ENCODE results near the gene C1orf52. TPM values are rescaled to one million over a fixed set of nuclear protein-coding genes. Genes with fewer than 3 reads are reported as not detected.

The C1orf52 gene
- polyA plus RNA-seq, 3 donors = 18.5 to 29.1 (median 19.7) TPM

DNA sequence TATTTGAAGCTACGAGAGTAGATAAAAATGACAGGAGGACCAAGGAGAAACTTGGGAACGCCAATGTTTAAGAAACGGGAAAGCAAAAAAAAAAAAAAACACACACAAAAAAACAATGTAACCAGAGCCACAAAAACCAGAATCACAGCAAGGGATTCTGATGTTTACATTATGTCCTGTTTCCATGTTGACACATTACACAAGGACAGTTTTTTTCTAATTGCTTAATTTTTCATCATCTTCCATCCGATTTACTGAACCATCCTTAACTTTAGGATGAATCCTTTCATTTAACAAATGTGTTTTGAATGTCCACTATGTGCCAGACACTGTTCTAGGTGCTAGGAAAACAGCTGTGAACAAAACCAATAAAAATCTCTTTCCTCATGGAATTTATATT is 18.3 kb upstream of the C1orf52 start:
- Histone ChIP-seq H2AFZ (ENCODE audit: insufficient read depth, low read depth, low read length, poor library complexity, severe bottlenecking) (no peak overlapping the region), H3K79me2 (ENCODE audit: insufficient read depth, low read length) (peaks cover 35% of the 10 kb centered on the region), H3K4me1 (ENCODE audit: control insufficient read depth in 1 of 2, insufficient read depth in 2 of 2, low read length in 2 of 2) (peaks cover 44 to 60% of the 10 kb centered on the region in 2 donors), H3K27ac (ENCODE audit: low read depth in 1 of 2, low read length in 2 of 2) (peak overlapping the region in 1 of 2 donors; percentile 95), H4K20me1 (ENCODE audit: insufficient read depth, low read length) (peaks cover 27% of the 10 kb centered on the region), H3K27me3 (ENCODE audit: control insufficient read depth in 2 of 2, insufficient read depth in 2 of 2, low read length in 2 of 2) (no peaks in the 10 kb centered on the region), H3K4me3 (replicated peaks in 1 of 3; ENCODE audit: low read depth in 2 of 3, low read length in 3 of 3) (no peak overlapping the region), H3K4me2 (replicated peaks; ENCODE audit: extremely low read depth, low read length, poor library complexity, severe bottlenecking) (no peak overlapping the region), H3K9me3 (replicated peaks in 1 of 2; ENCODE audit: control insufficient read depth in 1 of 2, insufficient read depth in 1 of 2, low read length in 2 of 2) (no peaks in the 10 kb centered on the region), H3K36me3 (replicated peaks in 1 of 2; ENCODE audit: control insufficient read depth in 1 of 2, insufficient read depth in 2 of 2, low read length in 2 of 2) (peaks cover 0 to 12% of the 10 kb centered on the region in 2 donors), H3K9ac (ENCODE audit: insufficient read depth, low read length, poor library complexity, severe bottlenecking) (no peak overlapping the region)
- peak in 2 of 3 donors; percentile 32 to 39 for DNase-seq
- peaks cover 0 to 2% (median 0%) of the 10 kb centered on the region in 7 donors for H3K9me3 Mint-ChIP-seq
- peaks cover 1 to 7% (median 7%) of the 10 kb centered on the region in 3 donors for H3K27me3 Mint-ChIP-seq (ENCODE audit: low read depth in 3 of 3)
- peak overlapping the region; percentile 96 to 99 (median 98) for H3K27ac Mint-ChIP-seq
- H3K4me1 Mint-ChIP-seq = peaks cover 56% of the 10 kb centered on the region
- WGBS (ENCODE audit: insufficient coverage) = no CpG with 5 or more reads among the region's 4 CpGs
- no peak for TF ChIP-seq CTCF (IDR thresholded peaks at IDR 0.05)
- intact Hi-C loops (cut with micrococcal nuclease) = loop anchor here in 1 of 2 donors (10.0 kb wide), 1 partner anchor 703 kb away; the partner anchor contains the start of gene CTBS
- peaks cover 15% of the 10 kb centered on the region in 2 donors for H3K36me3 Mint-ChIP-seq
- no peak overlapping the region for H3K4me3 Mint-ChIP-seq

DNA sequence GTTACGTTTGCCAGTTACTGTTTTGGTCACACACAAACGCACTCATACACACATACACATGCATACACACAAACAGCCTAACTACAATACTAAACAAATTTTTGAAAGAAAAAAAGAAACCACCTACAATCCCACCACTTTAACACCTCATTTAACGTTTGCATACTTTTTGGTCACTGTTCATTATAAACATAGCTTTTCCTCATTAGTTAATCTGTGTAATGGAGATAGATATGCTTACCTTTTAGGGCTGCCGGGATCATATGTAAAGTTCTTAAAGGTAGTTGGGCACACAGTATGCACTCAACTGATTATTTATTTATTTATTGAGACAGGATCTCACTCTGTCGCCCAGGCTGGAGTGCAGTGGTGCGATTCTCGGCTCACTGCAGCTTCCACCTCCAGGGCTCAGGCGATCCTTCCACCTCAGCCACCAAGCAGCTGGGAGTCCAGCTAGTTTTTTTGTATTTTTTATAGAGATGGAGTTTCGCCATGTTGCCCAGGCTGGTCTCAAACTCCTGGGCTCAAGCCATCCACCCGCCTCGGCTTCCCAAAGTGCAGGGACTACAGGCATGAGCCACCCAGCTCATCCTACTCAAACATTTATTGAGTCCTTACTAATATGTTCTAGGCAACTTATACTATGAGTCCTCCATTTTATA is 17.6 kb upstream of the C1orf52 start:
- Histone ChIP-seq H3K9ac (ENCODE audit: insufficient read depth, low read length, poor library complexity, severe bottlenecking) (peak overlapping the region; percentile 92), H3K27me3 (ENCODE audit: control insufficient read depth in 2 of 2, insufficient read depth in 2 of 2, low read length in 2 of 2) (no peaks in the 10 kb centered on the region), H3K4me3 (replicated peaks in 1 of 3; ENCODE audit: low read depth in 2 of 3, low read length in 3 of 3) (peak overlapping the region; percentile 11 to 92 (median 43)), H3K79me2 (ENCODE audit: insufficient read depth, low read length) (peaks cover 41% of the 10 kb centered on the region), H3K4me1 (ENCODE audit: control insufficient read depth in 1 of 2, insufficient read depth in 2 of 2, low read length in 2 of 2) (peaks cover 44 to 60% of the 10 kb centered on the region in 2 donors), H4K20me1 (ENCODE audit: insufficient read depth, low read length) (peaks cover 34% of the 10 kb centered on the region), H3K9me3 (replicated peaks in 1 of 2; ENCODE audit: control insufficient read depth in 1 of 2, insufficient read depth in 1 of 2, low read length in 2 of 2) (no peaks in the 10 kb centered on the region), H3K36me3 (replicated peaks in 1 of 2; ENCODE audit: control insufficient read depth in 1 of 2, insufficient read depth in 2 of 2, low read length in 2 of 2) (peaks cover 3 to 18% of the 10 kb centered on the region in 2 donors), H2AFZ (ENCODE audit: insufficient read depth, low read depth, low read length, poor library complexity, severe bottlenecking) (peak overlapping the region; percentile 22), H3K4me2 (replicated peaks; ENCODE audit: extremely low read depth, low read length, poor library complexity, severe bottlenecking) (peak overlapping the region; percentile 77), H3K27ac (ENCODE audit: low read depth in 1 of 2, low read length in 2 of 2) (peak overlapping the region; percentile 83 to 95)
- Mint-ChIP-seq H3K4me1 (peaks cover 57% of the 10 kb centered on the region), H3K36me3 (peaks cover 18 to 22% of the 10 kb centered on the region in 2 donors), H3K9me3 (peaks cover 0 to 2% (median 0%) of the 10 kb centered on the region in 7 donors), H3K27ac (peak overlapping the region; percentile 96 to 99 (median 98)), H3K4me3 (peak overlapping the region; percentile 74 to 91), H3K27me3 (ENCODE audit: low read depth in 3 of 3) (peaks cover 1 to 7% (median 2%) of the 10 kb centered on the region in 3 donors)
- intact Hi-C loops (cut with micrococcal nuclease) = loop anchor here in 1 of 2 donors (10.0 kb wide), 1 partner anchor 702 kb away; the partner anchor contains the start of gene CTBS
- 33% methylated on average over 3 of the region's 11 CpGs for WGBS (ENCODE audit: insufficient coverage)
- TF ChIP-seq CTCF (IDR thresholded peaks at IDR 0.05) = no peak
- DNase-seq = no peak

Measured in CD14-positive monocyte (primary cell).